OCI-LY3 (cell line): ENCODE results near the gene BMPR1B.

ENCODE experiments used
- H2AFZ ChIP-seq: fragments of 200-600, 300-600 bp; shearing (Covaris generic); 2 replicates; pipeline ENCODE4 v1.6.0; 2014; ENCODE audit warnings: antibody characterized with exemption, low read depth, low read length
- H3K27ac ChIP-seq: fragments of 200-600, 300-600 bp; sonication (generic); 2 replicates; pipeline ENCODE4 v1.5.1; 2014; ENCODE audit warnings: mild to moderate bottlenecking, low read length, moderate library complexity, mixed read lengths
- H3K27me3 ChIP-seq: fragments of 200-600, 300-600 bp; sonication (generic); 2 replicates; pipeline ENCODE4 v1.6.1; 2014; ENCODE audit warnings: low read depth, low read length, mixed read lengths
- H3K36me3 ChIP-seq: fragments of 200-600, 300-600 bp; sonication (generic); replicated peaks from 2 replicates; pipeline ENCODE3; 2014; ENCODE audit warnings: low read depth, low read length, mixed read lengths
- H3K4me1 ChIP-seq: fragments of 300-600, 200-600 bp; sonication (generic); 2 replicates; pipeline ENCODE4 v1.6.1; 2014; ENCODE audit warnings: low read length, mixed read lengths
- H3K4me2 ChIP-seq: fragments of 200-600, 300-600 bp; sonication (generic); 2 replicates; pipeline ENCODE4 v1.6.1; 2014; ENCODE audit warnings: low read length, mixed read lengths
- H3K4me3 ChIP-seq: fragments of 300-600, 200-600 bp; sonication (generic); 2 replicates; pipeline ENCODE4 v1.5.1; 2014; ENCODE audit warnings: antibody characterized with exemption, mild to moderate bottlenecking, low read length, moderate library complexity
- H3K79me2 ChIP-seq: fragments of 300-600, 200-600 bp; shearing (Covaris generic); 2 replicates; pipeline ENCODE4 v1.6.1; 2014; ENCODE audit warnings: mild to moderate bottlenecking, low read length, mixed read lengths
- H3K9ac ChIP-seq: fragments of 300-600, 200-600 bp; shearing (Covaris generic); 2 replicates; pipeline ENCODE4 v1.6.0; 2014; ENCODE audit warnings: mild to moderate bottlenecking, low read length, moderate library complexity
- H3K9me3 ChIP-seq: fragments of 200-600, 300-600 bp; shearing (Covaris generic); 2 replicates; pipeline ENCODE4 v1.6.1; 2014; ENCODE audit warnings: low read length, mixed read lengths; ENCODE audit not compliant: insufficient read depth
- H4K20me1 ChIP-seq: fragments of 200-600, 300-600 bp; sonication (generic); 2 replicates; pipeline ENCODE4 v1.6.1; 2016; ENCODE audit warnings: low read length, mixed read lengths; ENCODE audit not compliant: insufficient read depth
- EZH2phosphoT487 ChIP-seq: fragments of 200-600 bp; shearing (Covaris generic); IDR thresholded peaks from 2 replicates; pipeline ENCODE4 v1.6.1; 2018; ENCODE audit warnings: antibody characterized with exemption, mixed run types, low read depth
- TF ChIP-seq, protein P1 (sequence below): fragments of 200-600, 300-600 bp; sonication (generic); IDR thresholded peaks from 2 replicates; pipeline ENCODE4 v1.5.1; 2014; ENCODE audit warnings: antibody characterized with exemption, low read length, low read depth

The BMPR1B gene

DNA sequence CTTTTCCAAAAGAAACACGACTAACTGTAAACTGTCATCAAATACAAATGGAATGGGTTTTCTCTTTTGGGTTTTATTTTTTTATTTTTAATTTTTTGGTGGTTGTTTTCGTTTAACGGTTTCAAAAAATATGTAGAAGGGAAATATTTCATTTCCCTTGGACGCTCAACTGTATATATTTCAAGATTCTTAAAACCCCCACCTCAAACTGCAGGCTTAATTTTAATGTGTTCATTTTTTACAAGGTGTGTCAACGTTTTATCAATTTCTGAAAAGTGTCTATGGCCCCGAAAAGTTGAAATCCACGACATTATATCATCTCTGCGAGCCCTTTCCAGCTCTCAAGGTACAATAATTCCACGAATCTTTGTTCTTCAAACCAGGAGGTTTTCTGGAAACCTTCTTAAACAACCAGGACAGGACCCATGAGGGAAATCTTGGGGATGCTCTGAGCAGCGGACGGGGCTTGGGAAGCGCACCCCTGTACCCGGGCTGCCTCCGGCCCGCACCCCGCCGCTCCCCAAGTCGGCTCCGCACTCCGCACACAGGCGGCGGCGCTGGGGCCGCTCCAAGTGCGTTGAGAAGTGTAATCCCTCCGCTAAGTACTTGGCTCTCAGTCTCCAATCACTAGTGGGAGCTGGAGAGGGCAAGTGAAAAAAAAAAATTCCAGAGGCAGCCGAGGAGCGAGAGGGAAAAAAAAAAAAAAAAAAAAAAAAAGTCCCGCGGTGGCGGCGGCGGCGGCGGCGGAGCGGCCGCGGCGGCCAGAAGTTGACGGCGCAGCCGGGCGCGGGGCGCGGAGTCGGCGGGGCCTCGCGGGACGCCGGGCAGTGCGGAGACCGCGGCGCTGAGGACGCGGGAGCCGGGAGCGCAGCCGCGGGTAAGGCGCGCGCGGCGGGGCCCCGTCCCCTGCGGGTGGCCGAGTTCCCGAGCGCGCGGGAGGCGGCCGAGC, at the start of gene BMPR1B:
BMPR1B (plus strand) TSS at position 764 of the 949 bp plus-strand sequence. CDS start 346,470 bp downstream, outside the sequence.
- peaks cover under 1% of the 10 kb centered on the region; the same call in 1 of the 2 replicates for H3K27me3 ChIP-seq
- H3K36me3 ChIP-seq: no peaks in the 10 kb centered on the region
- no peak within 1 kb of the TSS for H3K4me3 ChIP-seq
- H3K4me2 ChIP-seq: no peak within 1 kb of the TSS
- no peaks in the 10 kb centered on the region for H4K20me1 ChIP-seq
- H3K9ac ChIP-seq: no peak within 1 kb of the TSS
- H3K9me3 ChIP-seq: no peaks in the 10 kb centered on the region
- H2AFZ ChIP-seq: no peak within 1 kb of the TSS
- H3K4me1 ChIP-seq: peaks cover 9% of the 10 kb centered on the region
- TF ChIP-seq, protein P1, sequence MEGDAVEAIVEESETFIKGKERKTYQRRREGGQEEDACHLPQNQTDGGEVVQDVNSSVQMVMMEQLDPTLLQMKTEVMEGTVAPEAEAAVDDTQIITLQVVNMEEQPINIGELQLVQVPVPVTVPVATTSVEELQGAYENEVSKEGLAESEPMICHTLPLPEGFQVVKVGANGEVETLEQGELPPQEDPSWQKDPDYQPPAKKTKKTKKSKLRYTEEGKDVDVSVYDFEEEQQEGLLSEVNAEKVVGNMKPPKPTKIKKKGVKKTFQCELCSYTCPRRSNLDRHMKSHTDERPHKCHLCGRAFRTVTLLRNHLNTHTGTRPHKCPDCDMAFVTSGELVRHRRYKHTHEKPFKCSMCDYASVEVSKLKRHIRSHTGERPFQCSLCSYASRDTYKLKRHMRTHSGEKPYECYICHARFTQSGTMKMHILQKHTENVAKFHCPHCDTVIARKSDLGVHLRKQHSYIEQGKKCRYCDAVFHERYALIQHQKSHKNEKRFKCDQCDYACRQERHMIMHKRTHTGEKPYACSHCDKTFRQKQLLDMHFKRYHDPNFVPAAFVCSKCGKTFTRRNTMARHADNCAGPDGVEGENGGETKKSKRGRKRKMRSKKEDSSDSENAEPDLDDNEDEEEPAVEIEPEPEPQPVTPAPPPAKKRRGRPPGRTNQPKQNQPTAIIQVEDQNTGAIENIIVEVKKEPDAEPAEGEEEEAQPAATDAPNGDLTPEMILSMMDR: no peak
- TF ChIP-seq EZH2phosphoT487: no peak
- no peak within 1 kb of the TSS for H3K27ac ChIP-seq
- H3K79me2 ChIP-seq: no peaks in the 10 kb centered on the region

DNA sequence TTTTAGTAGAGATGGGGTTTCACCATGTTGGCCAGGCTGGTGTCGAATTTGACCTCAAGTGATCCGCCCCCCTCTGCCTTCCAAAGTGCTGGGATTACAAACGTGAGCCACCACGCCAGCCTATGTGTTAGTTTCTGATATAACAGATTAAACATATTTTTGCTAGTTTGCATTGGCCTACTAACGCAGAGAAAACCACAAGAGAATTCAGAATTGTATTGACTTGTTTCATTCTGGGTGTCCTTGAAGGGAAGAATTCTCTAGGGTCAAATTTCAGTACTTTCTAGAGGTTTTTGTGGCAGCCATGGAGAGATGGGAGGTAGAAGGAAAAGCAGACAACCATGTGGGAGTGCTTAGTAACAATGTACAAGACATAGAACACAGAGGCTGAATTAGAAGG, 46.1 kb upstream of the BMPR1B start:
- Histone ChIP-seq H3K4me3 (no peak overlapping the region), H3K9ac (no peak overlapping the region), H2AFZ (no peak overlapping the region), H3K4me1 (no peaks in the 10 kb centered on the region), H3K4me2 (no peak overlapping the region), H3K9me3 (no peaks in the 10 kb centered on the region), H3K36me3 (no peaks in the 10 kb centered on the region), H3K27me3 (peaks cover 7% of the 10 kb centered on the region; the same call in 1 of the 2 replicates), H3K27ac (no peak overlapping the region), H3K79me2 (no peaks in the 10 kb centered on the region), H4K20me1 (no peaks in the 10 kb centered on the region)
- TF ChIP-seq, protein P1: no peak

DNA sequence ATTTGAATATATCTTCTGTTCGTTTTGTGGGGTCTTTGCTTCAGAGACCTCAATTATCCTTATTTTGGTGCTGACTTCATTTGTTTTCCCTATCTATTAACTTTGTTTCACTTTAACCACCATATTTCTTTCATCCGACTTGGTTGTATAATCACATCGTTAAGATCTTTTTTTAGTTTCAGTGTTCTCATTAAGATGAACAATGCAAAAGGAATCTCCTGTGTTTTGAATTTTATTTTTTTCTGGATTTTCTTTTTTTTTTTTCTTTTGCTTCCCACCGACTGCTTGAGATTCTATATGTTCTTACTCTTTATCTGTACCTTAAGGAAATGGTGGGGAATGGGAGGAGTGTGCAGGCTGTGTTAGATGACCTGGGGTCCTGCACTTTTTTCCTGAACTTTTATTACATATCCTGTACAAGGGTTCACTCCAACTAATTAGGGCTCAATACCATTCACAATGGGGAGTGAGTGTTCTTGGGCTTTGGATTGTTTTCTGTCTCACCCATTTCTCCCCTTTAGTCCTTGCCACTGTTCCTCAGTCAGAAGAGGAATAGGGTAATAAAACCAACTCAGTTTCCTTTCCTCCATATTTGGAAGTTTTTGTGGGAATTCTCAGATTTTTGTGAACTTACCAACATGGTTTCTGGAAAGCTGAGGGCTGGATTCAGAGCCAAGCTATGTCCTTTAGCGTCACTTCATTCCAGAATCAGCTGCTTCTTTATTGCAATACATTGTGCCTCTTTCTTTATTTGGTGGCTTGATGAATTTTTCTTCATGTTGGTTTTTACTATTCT, 43.2 kb upstream of the BMPR1B start:
- H3K4me3 ChIP-seq: no peak overlapping the region
- no peak for TF ChIP-seq EZH2phosphoT487
- TF ChIP-seq, protein P1: no peak
- no peaks in the 10 kb centered on the region for H3K4me1 ChIP-seq
- H3K79me2 ChIP-seq: no peaks in the 10 kb centered on the region
- H2AFZ ChIP-seq: no peak overlapping the region
- H3K27me3 ChIP-seq: peaks cover 10% of the 10 kb centered on the region; the same call in 1 of the 2 replicates
- no peak overlapping the region for H3K9ac ChIP-seq
- H3K4me2 ChIP-seq: no peak overlapping the region
- no peak overlapping the region for H3K27ac ChIP-seq
- no peaks in the 10 kb centered on the region for H3K9me3 ChIP-seq
- H3K36me3 ChIP-seq: no peaks in the 10 kb centered on the region
- H4K20me1 ChIP-seq: no peaks in the 10 kb centered on the region

DNA sequence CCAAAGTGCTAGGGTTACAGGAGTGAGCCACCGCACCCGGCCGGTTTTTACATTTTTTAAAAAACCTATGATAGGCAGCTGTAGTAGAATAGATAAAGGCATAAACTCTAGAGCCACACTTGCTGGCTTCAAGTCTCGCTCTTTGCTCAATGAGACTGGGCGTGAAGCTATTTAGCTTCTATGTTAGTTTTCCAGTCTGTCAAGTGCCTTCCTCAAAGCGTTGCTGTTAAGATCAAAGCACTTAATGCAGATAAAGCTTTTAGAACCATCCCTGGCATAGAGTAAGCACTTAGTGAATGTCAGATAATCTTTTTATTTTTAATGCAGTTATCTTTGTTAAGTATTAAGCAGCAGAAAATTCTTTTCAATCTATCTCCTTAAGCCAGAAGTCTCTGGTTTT, 42.0 kb upstream of the BMPR1B start:
- H3K27ac ChIP-seq: no peak overlapping the region
- H3K4me1 ChIP-seq: no peaks in the 10 kb centered on the region
- H3K36me3 ChIP-seq: no peaks in the 10 kb centered on the region
- no peak for TF ChIP-seq EZH2phosphoT487
- TF ChIP-seq, protein P1: no peak
- H3K4me3 ChIP-seq: no peak overlapping the region
- H3K4me2 ChIP-seq: no peak overlapping the region
- no peak overlapping the region for H2AFZ ChIP-seq
- no peaks in the 10 kb centered on the region for H4K20me1 ChIP-seq
- no peaks in the 10 kb centered on the region for H3K79me2 ChIP-seq
- no peaks in the 10 kb centered on the region for H3K9me3 ChIP-seq
- no peak overlapping the region for H3K9ac ChIP-seq
- peaks cover 10% of the 10 kb centered on the region; the same call in 1 of the 2 replicates for H3K27me3 ChIP-seq
